DMS 273 treated with DMSO at 0.1 percent for 48 hours (cell line): ENCODE results near the gene REC114.

Experiments
- DNase-seq: peaks from one replicate; lab custom pipeline; 2025; lab: John Stamatoyannopoulos, UW

The REC114 gene

GRCh38 chr15:73604477-73604876 lies 161.5 kb downstream of the REC114 start:
- no peak for DNase-seq

- DNase-seq, result no peak
Observed at GRCh38 chr15:73605759-73606436, 162.9 kb downstream of the REC114 start.

GRCh38 chr15:73607405-73607804 lies 164.4 kb downstream of the REC114 start:
- no peak for DNase-seq

- DNase-seq, result no peak
Observed at GRCh38 chr15:73607843-73608242, 164.9 kb downstream of the REC114 start.

GRCh38 chr15:73608475-73608874 lies 165.5 kb downstream of the REC114 start:
- no peak for DNase-seq

GRCh38 chr15:73608941-73609340 lies 166.0 kb downstream of the REC114 start:
- no peak for DNase-seq
